GM23248 (cell line): Measurements from ENCODE around the gene ARSK.

Source experiments
- EZH2 ChIP-seq: fragments of 200-600 bp; sonication (generic); IDR thresholded peaks from 2 replicates; pipeline ENCODE4 v1.6.1; 2018; ENCODE audit warnings: antibody characterized with exemption, mild to moderate bottlenecking; ENCODE audit not compliant: insufficient read depth, poor library complexity, severe bottlenecking
- EZH2phosphoT487 ChIP-seq: fragments of 200-600 bp; sonication (generic); IDR thresholded peaks from 2 replicates; pipeline ENCODE4 v1.6.1; 2018; ENCODE audit warnings: antibody characterized with exemption, moderate library complexity, mild to moderate bottlenecking, low read depth; ENCODE audit not compliant: insufficient read depth

DNA sequence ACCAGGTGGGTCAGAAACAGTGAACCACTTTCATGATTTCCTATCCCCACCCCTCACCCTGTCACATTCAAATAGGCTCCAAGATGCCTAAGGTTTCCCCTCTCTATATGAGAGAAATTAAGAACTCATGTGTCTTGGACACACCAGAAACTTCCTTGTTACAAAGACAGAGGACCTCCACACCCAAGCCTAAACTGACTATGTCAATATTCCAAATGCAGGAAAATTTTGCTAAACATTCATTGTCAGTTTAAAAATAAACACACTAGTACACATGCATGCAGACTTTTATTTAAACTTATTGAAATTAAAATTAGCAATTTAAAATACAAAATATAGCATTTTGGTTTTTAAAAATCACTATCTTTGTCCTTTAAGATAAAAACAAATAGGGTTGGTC is 26.3 kb upstream of the ARSK start:
- no peak for TF ChIP-seq EZH2
- no peak for TF ChIP-seq EZH2phosphoT487
